ENCODE data around the gene DDHD1. TPM values are rescaled to one million over a fixed set of nuclear protein-coding genes. Genes with fewer than 3 reads are reported as not detected.

DDHD1 gene
- total RNA-seq, 2 experiments from 2014 or later = 42.5 to 44.5 TPM

DNA sequence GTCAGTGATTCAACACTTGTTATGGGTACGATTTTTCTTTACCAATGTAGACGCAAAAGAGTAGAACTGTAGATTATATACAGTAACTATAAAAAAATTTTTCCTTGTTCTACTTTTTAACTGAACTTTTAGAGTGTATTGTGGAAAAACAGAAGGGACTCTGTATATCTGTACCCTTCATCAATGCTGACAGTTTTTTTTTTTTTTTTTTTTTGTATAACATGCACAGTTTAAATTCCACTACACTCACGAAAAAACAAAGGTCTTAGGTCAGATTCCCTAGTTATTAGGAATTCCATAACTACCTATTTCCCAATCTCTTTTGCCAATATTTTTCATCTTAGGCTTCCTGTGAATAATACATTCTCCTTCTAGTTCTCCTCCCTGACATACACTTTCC lies 6.4 kb downstream of the DDHD1 start:
- Histone ChIP-seq H3K27me3 (ENCODE audit: control insufficient read depth in 1 of 2, insufficient read depth in 2 of 2, low read length in 2 of 2) (no peaks in the 10 kb centered on the region), H3K4me3 (ENCODE audit: low read length) (no peak overlapping the region), H3K9me3 (ENCODE audit: control insufficient read depth in 1 of 2, insufficient read depth in 1 of 2, low read length in 2 of 2) (peaks cover 0 to 13% of the 10 kb centered on the region in 2 experiments), H3K36me3 (ENCODE audit: insufficient read depth, low read length) (no peaks in the 10 kb centered on the region), H3K4me1 (ENCODE audit: insufficient read depth, low read length) (peaks cover 25% of the 10 kb centered on the region), H3K27ac (ENCODE audit: low read depth in 1 of 2, low read length in 2 of 2) (no peak overlapping the region)
- POLR2A ChIA-PET = no interaction called here
- Mint-ChIP-seq H3K36me3 (ENCODE audit: low read depth) (peaks cover 42% of the 10 kb centered on the region), H3K4me1 (ENCODE audit: low read depth) (peaks cover 75% of the 10 kb centered on the region), H3K27ac (no peak overlapping the region), H3K27me3 (no peaks in the 10 kb centered on the region), H3K4me3 (no peak overlapping the region), H3K9me3 (peaks cover 2% of the 10 kb centered on the region)
- CTCF ChIA-PET = no interaction called here
- intact Hi-C loops (cut with DNase I, micrococcal nuclease) = no loop called here
- TF ChIP-seq, protein P1, sequence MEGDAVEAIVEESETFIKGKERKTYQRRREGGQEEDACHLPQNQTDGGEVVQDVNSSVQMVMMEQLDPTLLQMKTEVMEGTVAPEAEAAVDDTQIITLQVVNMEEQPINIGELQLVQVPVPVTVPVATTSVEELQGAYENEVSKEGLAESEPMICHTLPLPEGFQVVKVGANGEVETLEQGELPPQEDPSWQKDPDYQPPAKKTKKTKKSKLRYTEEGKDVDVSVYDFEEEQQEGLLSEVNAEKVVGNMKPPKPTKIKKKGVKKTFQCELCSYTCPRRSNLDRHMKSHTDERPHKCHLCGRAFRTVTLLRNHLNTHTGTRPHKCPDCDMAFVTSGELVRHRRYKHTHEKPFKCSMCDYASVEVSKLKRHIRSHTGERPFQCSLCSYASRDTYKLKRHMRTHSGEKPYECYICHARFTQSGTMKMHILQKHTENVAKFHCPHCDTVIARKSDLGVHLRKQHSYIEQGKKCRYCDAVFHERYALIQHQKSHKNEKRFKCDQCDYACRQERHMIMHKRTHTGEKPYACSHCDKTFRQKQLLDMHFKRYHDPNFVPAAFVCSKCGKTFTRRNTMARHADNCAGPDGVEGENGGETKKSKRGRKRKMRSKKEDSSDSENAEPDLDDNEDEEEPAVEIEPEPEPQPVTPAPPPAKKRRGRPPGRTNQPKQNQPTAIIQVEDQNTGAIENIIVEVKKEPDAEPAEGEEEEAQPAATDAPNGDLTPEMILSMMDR (IDR thresholded peaks at IDR 0.05) = no peak
- ATAC-seq (ENCODE audit: poor library complexity) (no peak), DNase-seq (no peak)

DNA sequence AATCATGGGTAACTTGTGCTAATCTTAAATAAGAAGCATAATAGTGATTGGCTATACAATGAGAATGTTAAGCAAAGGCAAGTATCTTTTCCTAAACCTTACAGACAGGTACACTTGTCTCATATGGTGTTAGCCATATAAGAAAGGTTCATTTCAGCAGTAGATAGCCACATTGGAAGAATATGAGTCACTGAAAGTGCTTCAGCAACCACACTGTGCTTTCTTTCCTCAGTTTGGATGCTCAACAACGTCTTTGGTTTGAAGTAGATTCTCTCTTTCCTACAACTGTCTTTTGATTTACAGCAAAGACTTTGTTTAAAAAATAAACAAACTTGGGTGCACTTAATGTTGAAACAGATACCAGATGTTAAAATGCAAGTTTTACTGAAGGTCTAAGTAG lies 8.9 kb downstream of the DDHD1 start:
- no peaks in the 10 kb centered on the region for H3K36me3 ChIP-seq (ENCODE audit: insufficient read depth, low read length)
- POLR2A ChIA-PET = no interaction called here
- peaks cover 62% of the 10 kb centered on the region for H3K36me3 Mint-ChIP-seq (ENCODE audit: low read depth)
- intact Hi-C loops (cut with DNase I, micrococcal nuclease) = no loop called here
- TF ChIP-seq, protein P1 (IDR thresholded peaks at IDR 0.05) = no peak
- no peaks in the 10 kb centered on the region for H3K27me3 Mint-ChIP-seq
- no peak overlapping the region for H3K27ac Mint-ChIP-seq
- H3K4me1 ChIP-seq (ENCODE audit: insufficient read depth, low read length) = peaks cover 16% of the 10 kb centered on the region
- peaks cover 3 to 34% of the 10 kb centered on the region in 2 experiments for H3K9me3 ChIP-seq (ENCODE audit: control insufficient read depth in 1 of 2, insufficient read depth in 1 of 2, low read length in 2 of 2)
- H3K27me3 ChIP-seq (ENCODE audit: control insufficient read depth in 1 of 2, insufficient read depth in 2 of 2, low read length in 2 of 2) = no peaks in the 10 kb centered on the region
- peaks cover 10% of the 10 kb centered on the region for H3K9me3 Mint-ChIP-seq
- H3K4me3 Mint-ChIP-seq = no peak overlapping the region
- H3K27ac ChIP-seq (ENCODE audit: low read depth in 1 of 2, low read length in 2 of 2) = no peak overlapping the region
- DNase-seq (no peak), ATAC-seq (ENCODE audit: poor library complexity) (no peak)
- CTCF ChIA-PET = no interaction called here
- H3K4me3 ChIP-seq (ENCODE audit: low read length) = no peak overlapping the region
- H3K4me1 Mint-ChIP-seq (ENCODE audit: low read depth) = peaks cover 53% of the 10 kb centered on the region

DNA sequence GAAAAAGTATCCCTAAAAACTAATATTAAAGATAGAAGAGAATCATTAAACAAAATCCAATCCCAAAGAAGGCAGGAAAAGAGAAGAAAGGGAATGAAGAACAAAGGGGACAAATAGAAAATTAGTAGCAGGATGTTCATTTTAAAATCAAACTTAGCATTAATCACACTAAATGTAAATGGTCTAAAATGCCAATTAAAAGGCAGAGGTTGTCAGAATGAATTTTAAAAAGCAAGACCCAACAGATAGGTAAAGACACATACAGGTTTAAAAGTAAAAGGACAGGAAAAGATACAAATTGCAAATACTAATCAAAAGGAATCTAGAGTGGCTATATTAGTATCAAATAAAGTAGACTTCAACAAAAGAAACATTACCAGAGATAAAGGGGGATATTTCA lies 12.5 kb downstream of the DDHD1 start:
- ChIA-PET CTCF (no interaction called here), POLR2A (interaction anchor here (1.1 to 5.3 kb wide), 2 partner anchors 9 to 12 kb away, joined by 4 to 36 read pairs; partner anchors contain the start of gene DDHD1)
- Histone ChIP-seq H3K4me1 (ENCODE audit: insufficient read depth, low read length) (peaks cover 13% of the 10 kb centered on the region), H3K27ac (ENCODE audit: low read depth in 1 of 2, low read length in 2 of 2) (no peak overlapping the region), H3K36me3 (ENCODE audit: insufficient read depth, low read length) (no peaks in the 10 kb centered on the region), H3K9me3 (ENCODE audit: control insufficient read depth in 1 of 2, insufficient read depth in 1 of 2, low read length in 2 of 2) (peaks cover 14 to 45% of the 10 kb centered on the region in 2 experiments), H3K4me3 (ENCODE audit: low read length) (no peak overlapping the region), H3K27me3 (ENCODE audit: control insufficient read depth in 1 of 2, insufficient read depth in 2 of 2, low read length in 2 of 2) (no peaks in the 10 kb centered on the region)
- intact Hi-C loops (cut with DNase I, micrococcal nuclease) = no loop called here
- ATAC-seq (ENCODE audit: poor library complexity) = no peak
- DNase-seq = no peak
- Mint-ChIP-seq H3K27me3 (no peaks in the 10 kb centered on the region), H3K27ac (no peak overlapping the region), H3K9me3 (peaks cover 13% of the 10 kb centered on the region), H3K36me3 (ENCODE audit: low read depth) (peaks cover 82% of the 10 kb centered on the region), H3K4me3 (no peak overlapping the region), H3K4me1 (ENCODE audit: low read depth) (peaks cover 30% of the 10 kb centered on the region)
- TF ChIP-seq, protein P1 (IDR thresholded peaks at IDR 0.05) = no peak
